RPMI8226 (cell line): Measurements from ENCODE around the gene CLNK.
A peak's percentile ranks its signal among the peaks of the same experiment; 100 is the strongest.

Source experiments
- DNase-seq: peaks from one replicate; pipeline ENCODE4 v3.0.0-alpha.2; 2015

CLNK gene

GRCh38 chr4:10698172-10698571, 13.6 kb upstream of the CLNK start:
- no peak for DNase-seq

- DNase-seq: no peak
Observed at GRCh38 chr4:10697086-10697485, 12.5 kb upstream of the CLNK start.

GRCh38 chr4:10696253-10696652, 11.7 kb upstream of the CLNK start:
- no peak for DNase-seq

GRCh38 chr4:10694828-10695209, 10.3 kb upstream of the CLNK start:
- DNase-seq: no peak

- DNase-seq: no peak
Observed at GRCh38 chr4:10694151-10694827, 9.7 kb upstream of the CLNK start.

GRCh38 chr4:10691651-10692050, 7.1 kb upstream of the CLNK start:
- no peak for DNase-seq

GRCh38 chr4:10690185-10690907, 5.8 kb upstream of the CLNK start:
- DNase-seq: no peak

GRCh38 chr4:10688846-10689245, 4.3 kb upstream of the CLNK start:
- DNase-seq: no peak

- no peak for DNase-seq
Observed at GRCh38 chr4:10688022-10688421, 3.5 kb upstream of the CLNK start.

- DNase-seq: no peak
Observed at GRCh38 chr4:10687526-10687925, 3.0 kb upstream of the CLNK start.

GRCh38 chr4:10682397-10682796, 2.2 kb downstream of the CLNK start:
- no peak for DNase-seq

GRCh38 chr4:10677796-10678497, 6.6 kb downstream of the CLNK start:
- no peak for DNase-seq

GRCh38 chr4:10673817-10674369, 10.7 kb downstream of the CLNK start:
- DNase-seq: no peak

GRCh38 chr4:10672379-10672778, 12.2 kb downstream of the CLNK start:
- no peak for DNase-seq

- peak; percentile 7 for DNase-seq
Observed at GRCh38 chr4:10671799-10672198, 12.8 kb downstream of the CLNK start.

GRCh38 chr4:10671366-10671765, 13.2 kb downstream of the CLNK start:
- DNase-seq: peak; percentile 73

GRCh38 chr4:10670321-10670720, 14.2 kb downstream of the CLNK start:
- DNase-seq: peak; percentile 5

GRCh38 chr4:10667701-10668326, 16.8 kb downstream of the CLNK start:
- DNase-seq: no peak

GRCh38 chr4:10666616-10667015, 18.0 kb downstream of the CLNK start:
- DNase-seq: no peak

- DNase-seq: no peak
Observed at GRCh38 chr4:10664408-10664807, 20.2 kb downstream of the CLNK start.

GRCh38 chr4:10662937-10663336, 21.6 kb downstream of the CLNK start:
- DNase-seq: no peak

GRCh38 chr4:10661047-10661446, 23.5 kb downstream of the CLNK start:
- DNase-seq: no peak

GRCh38 chr4:10659251-10659650, 25.3 kb downstream of the CLNK start:
- no peak for DNase-seq
